ENCODE results near the gene CHRNB4. TPM values are rescaled to one million over a fixed set of nuclear protein-coding genes. Genes with fewer than 3 reads are reported as not detected.
A peak's percentile ranks its signal among the peaks of the same experiment; 100 is the strongest.
"Not testable (repeated sequence)": the region's sequence is repeated elsewhere in the genome, so short reads cannot be mapped to it uniquely, and the experiment has no call there.

The CHRNB4 gene
- polyA plus RNA-seq, 2 of the 4 experiments (the other 2 are of a cell fraction), result 0.53 to 3.2 TPM

- no peak for TF ChIP-seq USF2 (IDR thresholded peaks at IDR 0.05)
- TF ChIP-seq FOSB (CRISPR knock-in tag; IDR thresholded peaks at IDR 0.05), result no peak
- TF ChIP-seq CHD2 (IDR thresholded peaks at IDR 0.05; ENCODE audit: low read length, partially characterized antibody), result no peak
- TF ChIP-seq GATA3 (IDR thresholded peaks at IDR 0.05; ENCODE audit: borderline replicate concordance), result no peak
- no peak for TF ChIP-seq RNF2 (IDR thresholded peaks at IDR 0.05; ENCODE audit: borderline replicate concordance, low read depth)
- no peak for TF ChIP-seq E2F6 (IDR thresholded peaks at IDR 0.05; ENCODE audit: borderline replicate concordance, low read depth)
- TF ChIP-seq MAZ (IDR thresholded peaks at IDR 0.05; ENCODE audit: borderline replicate concordance, low read depth, low read length), result no peak
Observed at GRCh38 chr15:78685925-78686324, 44.9 kb upstream of the CHRNB4 start (continued).

- POLR2A ChIA-PET, result no interaction called here
- WGBS (ENCODE audit: missing lambda C conversion rate), result 57% methylated on average over 8 of the region's 8 CpGs
- TF ChIP-seq ELK1 (IDR thresholded peaks at IDR 0.05; ENCODE audit: low read depth, low read length) (no peak), EP300 (IDR thresholded peaks at IDR 0.05) (no peak), ESRRA (IDR thresholded peaks at IDR 0.05; ENCODE audit: borderline replicate concordance, low read length) (no peak)
- peak in 1 of 2 experiments; percentile 23; a peak in 1 of 6 replicates for ATAC-seq
- no peak for DNase-seq (ENCODE audit: low read depth in 1 of 2, low spot score in 1 of 2)
- H3K27ac ChIP-seq, result no peak overlapping the region
- no peak overlapping the region for H3K4me3 ChIP-seq
- H3K9me3 ChIP-seq, result no peaks in the 10 kb centered on the region
- H3K4me2 ChIP-seq, result no peak overlapping the region
- CTCF ChIA-PET, result interaction anchor here (0.7 to 6.9 kb wide), 6 partner anchors 21 to 119 kb away, joined by 3 to 31 read pairs (median 4); no protein-coding TSS in a partner anchor
- FAIRE-seq, result no peak
- no peaks in the 10 kb centered on the region for H3K4me1 ChIP-seq
Observed at GRCh38 chr15:78685159-78685921, 44.3 kb upstream of the CHRNB4 start.

- H3K27ac ChIP-seq, result no peak overlapping the region
- POLR2A ChIA-PET, result no interaction called here
- ATAC-seq (no peak), FAIRE-seq (peak; percentile 49), DNase-seq (ENCODE audit: low read depth in 1 of 2, low spot score in 1 of 2) (no peak)
- TF ChIP-seq PHF8 (IDR thresholded peaks at IDR 0.05; ENCODE audit: borderline replicate concordance, low read depth) (no peak), MYC (IDR thresholded peaks at IDR 0.05; ENCODE audit: borderline replicate concordance, low read length) (no peak), ZNF302 (CRISPR knock-in tag; IDR thresholded peaks at IDR 0.05) (no peak), CHD2 (IDR thresholded peaks at IDR 0.05; ENCODE audit: low read length, partially characterized antibody) (no peak), HDAC2 (IDR thresholded peaks at IDR 0.05) (no peak)
- H3K4me2 ChIP-seq, result no peak overlapping the region
- WGBS (ENCODE audit: missing lambda C conversion rate), result 83% methylated on average over 2 of the region's 2 CpGs
- no peak overlapping the region for H3K4me3 ChIP-seq
- CTCF ChIA-PET, result interaction anchor here (0.5 to 6.9 kb wide), 8 partner anchors 13 to 118 kb away, joined by 3 to 31 read pairs (median 4); no protein-coding TSS in a partner anchor
- no peaks in the 10 kb centered on the region for H3K9me3 ChIP-seq
- no peaks in the 10 kb centered on the region for H3K4me1 ChIP-seq
Observed at GRCh38 chr15:78684657-78685056, 43.6 kb upstream of the CHRNB4 start.

- H3K27ac ChIP-seq; H3K4me3 ChIP-seq; H3K9me3 ChIP-seq; ATAC-seq; H3K4me2 ChIP-seq; FAIRE-seq; H3K4me1 ChIP-seq; DNase-seq (ENCODE audit: low read depth in 1 of 2, low spot score in 1 of 2): not testable (repeated sequence)
- WGBS (ENCODE audit: missing lambda C conversion rate), result 67% methylated on average over 8 of the region's 8 CpGs
- CTCF ChIA-PET, result interaction anchor here (0.6 to 6.9 kb wide), 7 partner anchors 12 to 117 kb away, joined by 3 to 31 read pairs (median 4); no protein-coding TSS in a partner anchor
- POLR2A ChIA-PET, result interaction anchor here (0.7 kb wide), 1 partner anchor 597 kb away, joined by 3 read pairs; no protein-coding TSS in a partner anchor
Observed at GRCh38 chr15:78683599-78683998, 42.6 kb upstream of the CHRNB4 start.
